DOHH2 (cell line): ENCODE results near the gene FBXO42.
"Not testable (repeated sequence)": the region's sequence is repeated elsewhere in the genome, so short reads cannot be mapped to it uniquely, and the experiment has no call there.

ENCODE experiments used
- H3F3A ChIP-seq: fragments of 200-600 bp; sonication (generic), shearing (Covaris generic); 2 replicates; pipeline ENCODE4 v1.6.0; 2016; ENCODE audit warnings: antibody characterized with exemption, mild to moderate bottlenecking; ENCODE audit not compliant: control insufficient read depth, insufficient read depth
- H3K27ac ChIP-seq: fragments of 200-600 bp; sonication (generic); 2 replicates; pipeline ENCODE4 v1.5.1; 2014; ENCODE audit warnings: low read depth, mild to moderate bottlenecking, low read length, moderate library complexity
- H3K27me3 ChIP-seq: fragments of 200-600 bp; sonication (generic); 2 replicates; pipeline ENCODE4 v1.6.1; 2014; ENCODE audit warnings: mild to moderate bottlenecking, low read length, mixed read lengths; ENCODE audit not compliant: control insufficient read depth
- H3K36me3 ChIP-seq: fragments of 200-600 bp; sonication (generic); 2 replicates; pipeline ENCODE4 v1.6.1; 2014; ENCODE audit warnings: mild to moderate bottlenecking, low read length, moderate library complexity, mixed read lengths; ENCODE audit not compliant: control insufficient read depth
- H3K4me1 ChIP-seq: fragments of 200-600 bp; sonication (generic); 2 replicates; pipeline ENCODE4 v1.6.1; 2014; ENCODE audit warnings: mild to moderate bottlenecking, low read length, mixed read lengths; ENCODE audit not compliant: control insufficient read depth
- H3K4me2 ChIP-seq: fragments of 200-600 bp; sonication (generic); 2 replicates; pipeline ENCODE4 v1.6.0; 2014; ENCODE audit warnings: mild to moderate bottlenecking, low read length, moderate library complexity
- H3K4me3 ChIP-seq: fragments of 200-600 bp; sonication (generic); 2 replicates; pipeline ENCODE4 v1.5.1; 2014; ENCODE audit warnings: mild to moderate bottlenecking, low read length, mixed read lengths
- H3K79me2 ChIP-seq: fragments of 200-600 bp; sonication (generic); 2 replicates; pipeline ENCODE4 v1.6.1; 2014; ENCODE audit warnings: mild to moderate bottlenecking, low read length, mixed read lengths; ENCODE audit not compliant: control insufficient read depth
- H3K9me2 ChIP-seq: fragments of 200-600 bp; sonication (generic); replicated peaks from 2 replicates; pipeline ENCODE4 v1.6.1; 2014; ENCODE audit warnings: mild to moderate bottlenecking, low read length, mixed read lengths; ENCODE audit not compliant: control insufficient read depth
- H3K9me3 ChIP-seq: fragments of 200-600 bp; sonication (generic); 2 replicates; pipeline ENCODE4 v1.6.1; 2014; ENCODE audit warnings: antibody characterized with exemption, low read length, mixed read lengths; ENCODE audit not compliant: control insufficient read depth, insufficient read depth
- H4K20me1 ChIP-seq: fragments of 200-600 bp; sonication (generic); 2 replicates; pipeline ENCODE4 v1.6.0; 2014; ENCODE audit warnings: low read depth, mild to moderate bottlenecking, antibody characterized with exemption, low read length, moderate library complexity; ENCODE audit not compliant: control insufficient read depth, insufficient read depth
- CTCF ChIP-seq: fragments of 200-600 bp; sonication (generic); IDR thresholded peaks from one replicate; pipeline ENCODE4 v1.5.1; 2014; ENCODE audit warnings: antibody characterized with exemption, mild to moderate bottlenecking, low read depth, low read length; ENCODE audit not compliant: poor library complexity, severe bottlenecking
- EZH2phosphoT487 ChIP-seq: fragments of 200-600 bp; sonication (generic); IDR thresholded peaks from 2 replicates; pipeline ENCODE4 v1.6.1; 2017; ENCODE audit warnings: borderline replicate concordance, mild to moderate bottlenecking, antibody characterized with exemption, low read length, moderate library complexity, mixed read lengths

Gene FBXO42

GRCh38 chr1:16247441-16247840 is 104.8 kb downstream of the FBXO42 start:
- Histone ChIP-seq H3K27me3 (no peaks in the 10 kb centered on the region), H3K36me3 (peaks cover 37% of the 10 kb centered on the region), H3K4me3 (no peak overlapping the region), H3K27ac (no peak overlapping the region), H3K4me2 (no peak overlapping the region), H3K79me2 (no peaks in the 10 kb centered on the region), H3K4me1 (peaks cover 18% of the 10 kb centered on the region), H4K20me1 (no peaks in the 10 kb centered on the region), H3K9me2 (no peaks in the 10 kb centered on the region), H3F3A (peaks cover 8% of the 10 kb centered on the region; the same call in 1 of the 2 replicates), H3K9me3 (no peaks in the 10 kb centered on the region)
- TF ChIP-seq CTCF = no peak
- TF ChIP-seq EZH2phosphoT487 = no peak

- Histone ChIP-seq H3K27me3 (no peaks in the 10 kb centered on the region), H3K36me3 (peaks cover 32% of the 10 kb centered on the region), H3K27ac (no peak overlapping the region), H3K9me2 (no peaks in the 10 kb centered on the region), H3K9me3 (no peaks in the 10 kb centered on the region), H3K79me2 (no peaks in the 10 kb centered on the region), H3K4me3 (no peak overlapping the region), H3F3A (peaks cover 5% of the 10 kb centered on the region; the same call in 1 of the 2 replicates), H3K4me1 (peaks cover 18% of the 10 kb centered on the region), H3K4me2 (no peak overlapping the region), H4K20me1 (no peaks in the 10 kb centered on the region)
- TF ChIP-seq CTCF = no peak
- no peak for TF ChIP-seq EZH2phosphoT487
Observed at GRCh38 chr1:16246961-16247360, 105.3 kb downstream of the FBXO42 start.

- not testable (repeated sequence) for H3K4me2 ChIP-seq, H3K9me3 ChIP-seq, H3F3A ChIP-seq, H3K79me2 ChIP-seq, H4K20me1 ChIP-seq, H3K27ac ChIP-seq, H3K27me3 ChIP-seq, H3K4me3 ChIP-seq, H3K9me2 ChIP-seq
- Histone ChIP-seq H3K4me1 (peaks cover 18% of the 10 kb centered on the region), H3K36me3 (peaks cover 25% of the 10 kb centered on the region)
Observed at GRCh38 chr1:16246239-16246638, 106.0 kb downstream of the FBXO42 start.

GRCh38 chr1:16245476-16246196 is 106.6 kb downstream of the FBXO42 start:
- Histone ChIP-seq H3K27me3 (no peaks in the 10 kb centered on the region), H4K20me1 (no peaks in the 10 kb centered on the region), H3K79me2 (no peaks in the 10 kb centered on the region), H3K4me3 (no peak overlapping the region), H3K4me2 (no peak overlapping the region), H3F3A (peaks cover 5% of the 10 kb centered on the region; the same call in 1 of the 2 replicates), H3K9me2 (no peaks in the 10 kb centered on the region), H3K27ac (no peak overlapping the region), H3K9me3 (no peaks in the 10 kb centered on the region), H3K4me1 (peaks cover 18% of the 10 kb centered on the region), H3K36me3 (peaks cover 20% of the 10 kb centered on the region)
- TF ChIP-seq CTCF (no peak), EZH2phosphoT487 (no peak)
